Hepatocyte (in vitro differentiated cells): ENCODE data around the gene UBE2S. TPM values are rescaled to one million over a fixed set of nuclear protein-coding genes. Genes with fewer than 3 reads are reported as not detected.

Experiments used
- DNase-seq: peaks from one replicate; pipeline ENCODE4 v3.0.0-alpha.2; 2016; ENCODE audit warnings: low spot score
- H2AFZ ChIP-seq: fragments of 200-600 bp; sonication (generic); 2 replicates; pipeline ENCODE4 v1.6.0; 2016; ENCODE audit warnings: antibody characterized with exemption, mild to moderate bottlenecking
- H3K27ac ChIP-seq: fragments of 200-600 bp; sonication (generic); 2 replicates; pipeline ENCODE4 v1.5.1; 2016; ENCODE audit warnings: mild to moderate bottlenecking
- H3K27me3 ChIP-seq: fragments of 200-600 bp; sonication (generic); 2 replicates; pipeline ENCODE4 v1.6.1; 2016
- H3K36me3 ChIP-seq: fragments of 200-600 bp; sonication (generic); replicated peaks from 2 replicates; pipeline ENCODE4 v1.5.1; 2016; ENCODE audit warnings: low read depth; ENCODE audit not compliant: insufficient read depth
- H3K4me1 ChIP-seq: fragments of 200-600 bp; sonication (generic); 2 replicates; pipeline ENCODE4 v1.5.1; 2016; ENCODE audit warnings: mild to moderate bottlenecking, moderate library complexity; ENCODE audit not compliant: insufficient read depth
- H3K4me2 ChIP-seq: fragments of 200-600 bp; sonication (generic); 2 replicates; pipeline ENCODE4 v1.6.0; 2016
- H3K4me3 ChIP-seq: fragments of 200-600 bp; sonication (generic); 2 replicates; pipeline ENCODE4 v1.5.1; 2016; ENCODE audit warnings: mild to moderate bottlenecking
- H3K79me2 ChIP-seq: fragments of 200-600 bp; sonication (generic); 2 replicates; pipeline ENCODE4 v1.6.0; 2017; ENCODE audit warnings: mild to moderate bottlenecking
- H3K9me2 ChIP-seq: fragments of 200-600 bp; sonication (generic); replicated peaks from 2 replicates; pipeline ENCODE4 v1.6.0; 2017; ENCODE audit warnings: mild to moderate bottlenecking; ENCODE audit not compliant: insufficient read depth
- H3K9me3 ChIP-seq: fragments of 200-600 bp; sonication (generic); 2 replicates; pipeline ENCODE4 v1.5.1; 2016; ENCODE audit warnings: low read depth, mild to moderate bottlenecking
- H4K20me1 ChIP-seq: fragments of 200-600 bp; sonication (generic); 2 replicates; pipeline ENCODE4 v1.6.0; 2016; ENCODE audit warnings: mild to moderate bottlenecking; ENCODE audit not compliant: insufficient read depth, poor library complexity, severe bottlenecking
- CTCF ChIP-seq: fragments of 200-600 bp; sonication (generic); IDR thresholded peaks from 2 replicates; pipeline ENCODE4 v1.5.1; 2016; ENCODE audit warnings: antibody characterized with exemption, mild to moderate bottlenecking; ENCODE audit not compliant: poor library complexity
- EZH2 ChIP-seq: fragments of 200-600 bp; sonication (generic); IDR thresholded peaks from 2 replicates; pipeline ENCODE4 v1.6.1; 2016; ENCODE audit warnings: antibody characterized with exemption, mild to moderate bottlenecking, borderline replicate concordance
- EZH2phosphoT487 ChIP-seq: fragments of 200-600 bp; sonication (generic); IDR thresholded peaks from one replicate; pipeline ENCODE4 v1.6.1; 2018; ENCODE audit warnings: antibody characterized with exemption, mild to moderate bottlenecking, low read depth, moderate library complexity; ENCODE audit not compliant: unreplicated experiment, severe bottlenecking
- WGBS: methylation state at CpG from one replicate; pipeline ENCODE4 v1.1.6; 2016; ENCODE audit warnings: low lambda C conversion rate; ENCODE audit errors: missing lambda C conversion rate; 5-methylcytosine and 5-hydroxymethylcytosine counted together
- polyA plus RNA-seq: library from polyadenylated mRNA; unstranded; fragments of >200 nt; fragmentation: Nextera tagmentation; extraction: Ambion mirVana; gene quantifications from 2 replicates; pipeline ENCODE4 v1.2.1, GENCODE V29; 2016
- total RNA-seq: library from RNA; depleted of rRNA; stranded (reverse); fragments of >200 nt; gene quantifications from 2 replicates; pipeline ENCODE4 v1.2.3, GENCODE V29; 2014

UBE2S gene
- total and polyA plus RNA-seq, 2 experiments from 2014 or later = 20.4 to 105 TPM

GRCh38 chr19:55391702-55392615, 15.6 kb downstream of the UBE2S start:
- no peak for DNase-seq
- Histone ChIP-seq H4K20me1 (peaks cover 39% of the 10 kb centered on the region), H3K27me3 (no peaks in the 10 kb centered on the region), H2AFZ (no peak overlapping the region), H3K4me3 (no peak overlapping the region), H3K9me3 (no peaks in the 10 kb centered on the region), H3K36me3 (no peaks in the 10 kb centered on the region), H3K4me2 (no peak overlapping the region), H3K4me1 (peaks cover 19% of the 10 kb centered on the region), H3K27ac (no peak overlapping the region), H3K79me2 (peaks cover 27% of the 10 kb centered on the region), H3K9me2 (no peaks in the 10 kb centered on the region)
- TF ChIP-seq CTCF (no peak), EZH2phosphoT487 (no peak)
- 53% methylated on average over 18 of the region's 18 CpGs for WGBS

DNA sequence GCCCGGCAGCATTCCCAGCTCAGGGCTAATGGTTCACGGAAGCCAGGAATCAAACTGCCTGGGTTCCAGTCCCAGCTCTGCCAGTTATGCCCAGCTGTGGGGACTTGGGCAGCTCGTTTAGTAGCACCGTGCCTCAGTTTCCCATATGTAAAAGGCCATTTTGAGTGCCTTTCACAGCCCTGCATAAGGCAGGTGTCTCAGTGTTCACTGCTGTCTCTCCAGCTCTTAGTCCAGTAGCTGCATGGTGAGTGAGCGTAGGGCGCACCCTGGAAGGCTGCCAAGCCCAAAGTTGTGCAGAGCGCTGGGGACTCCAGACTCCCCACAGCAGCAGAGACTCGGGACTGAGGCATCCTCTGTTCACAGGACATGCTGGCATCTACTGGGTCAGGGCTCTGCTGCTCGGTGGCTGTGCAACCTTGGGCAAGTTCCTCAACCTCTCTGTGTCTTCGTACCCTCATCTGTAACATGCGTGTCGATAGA, 16.4 kb downstream of the UBE2S start:
- Histone ChIP-seq H3K4me3 (no peak overlapping the region), H3K27me3 (no peaks in the 10 kb centered on the region), H3K36me3 (no peaks in the 10 kb centered on the region), H3K79me2 (peaks cover 34% of the 10 kb centered on the region), H3K9me2 (no peaks in the 10 kb centered on the region), H4K20me1 (peaks cover 47% of the 10 kb centered on the region), H2AFZ (no peak overlapping the region), H3K9me3 (no peaks in the 10 kb centered on the region), H3K4me1 (peaks cover 23% of the 10 kb centered on the region), H3K4me2 (no peak overlapping the region), H3K27ac (no peak overlapping the region)
- DNase-seq = no peak
- WGBS = 91% methylated on average over 12 of the region's 12 CpGs
- TF ChIP-seq CTCF (no peak), EZH2 (no peak), EZH2phosphoT487 (no peak)

- Histone ChIP-seq H3K36me3 (no peaks in the 10 kb centered on the region), H4K20me1 (peaks cover 50% of the 10 kb centered on the region)
Measured at GRCh38 chr19:55390461-55390880, 17.1 kb downstream of the UBE2S start.

More at GRCh38 chr19:55390461-55390880, 17.1 kb downstream of the UBE2S start:
- no peak overlapping the region for H2AFZ ChIP-seq
- TF ChIP-seq CTCF (no peak), EZH2phosphoT487 (no peak), EZH2 (no peak)
- H3K4me3 ChIP-seq = no peak overlapping the region
- peaks cover 38% of the 10 kb centered on the region for H3K79me2 ChIP-seq
- no peak overlapping the region for H3K27ac ChIP-seq
- no peaks in the 10 kb centered on the region for H3K27me3 ChIP-seq
- H3K4me2 ChIP-seq = no peak overlapping the region
- no peaks in the 10 kb centered on the region for H3K9me3 ChIP-seq
- no peaks in the 10 kb centered on the region for H3K9me2 ChIP-seq
- WGBS = 73% methylated on average over 7 of the region's 7 CpGs
- peaks cover 23% of the 10 kb centered on the region for H3K4me1 ChIP-seq
- DNase-seq = no peak
